HG03571 (cell line): Measurements from ENCODE around the gene KHDRBS2.

Source experiments
- ATAC-seq: cut with Tn5 transposase; IDR thresholded peaks from one replicate; pipeline ENCODE4 v1.9.1; 2021; ENCODE audit not compliant: unreplicated experiment

Gene KHDRBS2

DNA sequence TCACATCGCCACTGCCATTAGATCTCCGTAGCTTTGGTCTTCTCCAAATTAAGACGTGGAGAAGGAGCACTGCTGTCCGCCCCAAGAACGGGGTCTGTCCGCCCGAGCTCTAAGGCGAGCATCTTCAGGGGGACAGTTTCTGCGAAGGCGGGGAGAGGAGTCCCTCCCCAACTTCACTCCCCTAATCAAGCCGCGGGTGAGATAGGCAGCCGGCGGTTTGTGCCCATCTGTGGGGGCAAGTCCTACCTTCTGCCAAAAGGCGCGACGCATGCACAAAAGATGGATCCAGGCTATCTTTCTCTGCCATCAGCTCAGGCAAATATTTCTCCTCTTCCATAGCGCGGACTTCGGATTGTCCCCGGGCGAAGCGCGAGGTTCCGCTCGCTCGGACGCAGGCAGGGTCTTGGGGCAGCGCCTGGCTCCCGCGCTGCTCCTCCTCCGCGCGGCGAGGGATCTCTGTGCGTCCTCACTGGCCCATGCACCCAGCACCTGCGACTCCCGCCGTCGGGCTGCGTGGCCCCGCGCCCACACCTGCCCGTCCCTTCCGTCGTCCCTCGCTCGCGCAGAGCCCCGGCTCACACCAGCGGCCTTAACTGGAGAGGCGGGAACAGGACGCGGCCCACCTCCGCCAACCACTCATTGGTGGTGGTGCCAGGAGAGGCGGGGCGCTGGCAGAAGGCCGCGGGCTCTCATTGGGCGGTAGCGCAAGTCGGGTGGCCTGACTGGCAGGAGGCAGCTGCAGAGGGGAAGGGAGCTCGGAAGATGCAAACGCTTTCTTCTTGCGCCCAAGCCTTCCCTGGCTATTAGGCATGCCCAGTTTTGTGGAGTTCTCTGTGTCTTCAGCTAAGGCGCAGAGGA lies at the start of gene KHDRBS2:
KHDRBS2 (minus strand) TSS at position 614 of the 858 bp plus-strand sequence.
- peak; percentile 100 for ATAC-seq

GRCh38 chr6:62328607-62329006 lies 42.6 kb upstream of the KHDRBS2 start:
- no peak for ATAC-seq

- no peak for ATAC-seq
These were observed 38.8 kb upstream of the KHDRBS2 start for GRCh38 chr6:62324834-62325233.

DNA sequence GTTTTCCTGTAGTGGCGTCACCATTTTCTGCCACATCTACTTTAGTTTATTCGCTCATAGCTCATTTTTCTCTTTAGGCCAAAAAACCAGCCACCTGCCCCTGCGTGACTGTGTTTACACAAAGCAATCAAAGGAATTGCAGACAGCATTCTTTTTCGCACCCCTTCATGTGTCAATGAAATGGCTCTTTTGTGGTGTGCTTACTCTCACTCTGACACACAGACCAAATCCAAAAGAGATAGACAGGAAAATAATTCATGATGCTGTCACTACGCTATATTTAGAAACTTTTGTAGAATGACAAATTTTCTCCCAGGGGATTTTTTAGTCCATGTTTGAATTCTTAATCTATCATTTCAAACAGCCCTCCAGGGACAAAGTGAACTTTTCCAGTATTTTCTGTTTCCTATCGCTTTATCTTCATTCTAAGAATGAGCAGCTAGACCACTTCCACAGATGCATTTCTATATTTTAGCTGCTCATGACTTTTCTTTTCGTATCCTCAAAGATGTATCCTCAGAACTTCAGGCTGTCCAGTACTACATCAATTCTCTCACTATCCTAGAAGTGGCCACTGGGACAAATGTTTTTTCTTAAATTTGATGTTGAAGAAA lies 37.9 kb upstream of the KHDRBS2 start:
- no peak for ATAC-seq

GRCh38 chr6:62298745-62299392 lies 12.8 kb upstream of the KHDRBS2 start:
- ATAC-seq: peak; percentile 90

- ATAC-seq: no peak
These were observed 10.5 kb upstream of the KHDRBS2 start for GRCh38 chr6:62296541-62296940.

DNA sequence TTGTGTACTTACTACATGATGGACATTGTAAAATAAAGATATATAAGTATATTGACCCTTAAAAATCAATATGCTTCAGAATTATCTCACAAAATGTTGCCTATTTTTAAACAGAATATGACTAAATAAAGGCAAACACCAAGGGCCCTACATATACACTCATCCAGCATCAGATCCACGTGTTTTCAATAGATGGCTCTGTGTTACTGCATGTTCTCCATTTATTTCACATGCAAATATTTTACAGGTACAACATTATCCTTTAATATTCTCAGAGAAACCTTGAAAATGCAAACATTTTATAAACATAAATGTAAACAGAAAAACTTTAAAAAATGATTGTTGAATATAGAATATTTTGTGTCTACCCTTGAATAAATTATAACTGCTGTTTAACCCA lies 2.9 kb upstream of the KHDRBS2 start:
- no peak for ATAC-seq

DNA sequence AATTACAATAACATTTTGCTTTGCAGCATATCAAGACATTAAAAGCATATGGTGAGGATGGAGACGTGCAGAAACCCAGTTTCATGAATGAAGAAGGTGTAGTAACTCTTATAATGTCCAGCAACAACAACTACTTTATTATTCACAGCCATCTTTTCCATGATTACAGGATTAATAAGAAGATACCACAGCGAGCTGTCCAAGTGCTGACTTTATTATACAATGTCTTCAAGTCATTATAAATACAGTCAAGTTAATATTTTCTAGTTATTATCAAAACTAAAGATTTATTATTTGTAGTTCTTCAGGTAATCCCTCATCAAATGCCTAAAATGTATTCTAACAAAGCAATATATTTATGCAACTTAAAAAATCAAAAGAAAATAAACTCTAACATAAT lies 2.5 kb upstream of the KHDRBS2 start:
- no peak for ATAC-seq

- ATAC-seq: peak; percentile 5
These were observed 432 bp upstream of the KHDRBS2 start for GRCh38 chr6:62286470-62286843.

- ATAC-seq: no peak
These were observed 1.3 kb downstream of the KHDRBS2 start for GRCh38 chr6:62284725-62285124.

GRCh38 chr6:62283796-62284411 lies 2.1 kb downstream of the KHDRBS2 start:
- ATAC-seq: no peak

- ATAC-seq: no peak
These were observed 2.7 kb downstream of the KHDRBS2 start for GRCh38 chr6:62283365-62283764.

GRCh38 chr6:62280099-62280498 lies 5.9 kb downstream of the KHDRBS2 start:
- no peak for ATAC-seq

GRCh38 chr6:62272114-62272513 lies 13.9 kb downstream of the KHDRBS2 start:
- no peak for ATAC-seq

- ATAC-seq: no peak
These were observed 20.0 kb downstream of the KHDRBS2 start for GRCh38 chr6:62265906-62266525.

- ATAC-seq: no peak
These were observed 23.7 kb downstream of the KHDRBS2 start for GRCh38 chr6:62262283-62262682.

DNA sequence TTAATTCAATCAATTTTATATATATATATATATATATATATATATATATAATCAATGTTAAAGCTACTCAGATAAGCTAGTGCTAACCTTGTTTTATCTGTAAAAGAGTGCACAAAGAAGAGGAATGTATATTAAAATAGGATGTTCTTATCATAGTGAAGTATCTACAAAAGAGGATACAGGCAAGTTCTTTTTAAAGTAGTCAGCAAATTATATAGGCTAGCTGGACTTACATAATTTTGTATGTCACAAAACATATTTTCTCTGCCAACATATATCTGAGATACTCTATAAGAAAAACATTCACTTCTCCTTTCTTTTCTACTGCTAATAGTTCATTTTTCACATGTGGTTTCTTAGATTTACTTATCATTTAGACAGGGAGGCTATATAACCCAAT lies 39.9 kb downstream of the KHDRBS2 start:
- ATAC-seq: no peak

DNA sequence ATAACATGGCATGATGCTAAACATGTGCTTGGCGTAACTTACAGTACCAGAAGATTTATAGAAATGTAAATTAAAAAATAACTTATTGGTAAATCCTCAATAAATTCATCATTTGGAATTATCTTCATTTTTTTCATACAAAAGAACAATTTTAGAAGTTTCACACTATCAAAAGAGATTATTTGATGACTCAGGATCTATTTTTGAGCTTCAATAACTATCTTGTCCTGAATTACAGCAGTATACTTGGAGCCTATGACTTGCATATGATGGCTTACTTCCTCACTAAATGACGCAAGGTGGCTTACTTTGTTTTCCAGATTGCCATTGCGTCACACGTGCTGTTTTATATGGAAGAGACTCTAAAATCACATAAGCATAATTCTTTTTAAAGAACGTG lies 49.2 kb downstream of the KHDRBS2 start:
- no peak for ATAC-seq

DNA sequence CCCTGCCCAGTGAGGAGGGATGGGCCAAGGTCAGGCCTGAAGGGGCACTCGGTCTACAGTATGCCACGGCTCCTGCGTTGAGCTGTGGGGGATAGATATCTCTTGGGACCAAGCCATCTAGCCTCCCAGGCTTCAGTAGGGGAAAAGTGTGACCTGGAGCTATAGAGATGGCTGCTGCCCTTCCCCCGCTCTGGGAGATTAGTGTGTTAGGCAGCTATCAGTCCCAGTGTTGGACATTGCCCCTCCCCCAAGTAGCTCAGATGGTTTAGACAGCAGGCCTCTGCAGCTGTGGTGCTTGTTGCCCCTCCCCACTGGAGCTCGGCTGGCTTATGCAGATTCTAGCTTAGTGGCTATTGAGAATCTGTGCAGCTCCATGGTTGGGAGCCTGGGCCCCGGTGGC lies 56.8 kb downstream of the KHDRBS2 start:
- no peak for ATAC-seq

- no peak for ATAC-seq
These were observed 68.2 kb downstream of the KHDRBS2 start for GRCh38 chr6:62217866-62218265.

DNA sequence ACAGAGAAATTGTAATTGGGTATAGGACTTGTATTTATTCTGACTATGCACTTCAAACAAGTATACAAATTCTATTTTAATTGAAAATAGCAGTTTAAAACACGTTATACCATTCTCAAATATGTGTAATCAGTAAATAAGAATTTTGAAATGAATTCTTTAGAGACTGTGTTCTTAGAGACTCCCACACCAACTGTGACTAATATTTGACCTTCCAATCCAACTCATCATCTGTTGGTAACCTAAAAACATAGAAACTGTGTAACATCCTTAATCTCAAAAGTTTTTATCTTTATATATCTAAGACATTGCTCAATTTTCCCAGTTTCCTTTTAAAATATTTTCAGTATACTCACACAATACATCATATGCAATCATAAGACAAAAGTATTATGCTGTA lies 83.9 kb downstream of the KHDRBS2 start:
- ATAC-seq: no peak
